Activated naive CD8-positive, alpha-beta T cell treated with anti-CD3 and anti-CD28 coated beads, Interleukin-2, amount 50 U/mL, for 24 hours (primary cell): ENCODE results near the gene ATP5F1C.

Experiments
- ATAC-seq: fragments of 150-1000 bp; cut with Tn5 transposase; one replicate; pipeline ENCODE4 v1.10.0; 2021
- DNase-seq: peaks from one replicate; pipeline ENCODE4 v3.0.0; 2021
- H3K27ac Mint-ChIP-seq: one replicate; pipeline ENCODE4 v1.8.0; 2021; ENCODE audit warnings: mild to moderate bottlenecking, mixed read lengths
- H3K27me3 Mint-ChIP-seq: one replicate; pipeline ENCODE4 v1.8.0; 2021; ENCODE audit warnings: mixed read lengths
- H3K36me3 Mint-ChIP-seq: one replicate; pipeline ENCODE4 v1.8.0; 2021; ENCODE audit warnings: low read depth, mixed read lengths
- H3K4me1 Mint-ChIP-seq: one replicate; pipeline ENCODE4 v1.8.0; 2021; ENCODE audit warnings: mixed read lengths
- H3K4me3 Mint-ChIP-seq: one replicate; pipeline ENCODE4 v1.8.0; 2021; ENCODE audit warnings: mild to moderate bottlenecking, moderate library complexity, mixed read lengths
- H3K9me3 Mint-ChIP-seq: one replicate; pipeline ENCODE4 v1.8.0; 2021; ENCODE audit warnings: mixed read lengths

The ATP5F1C gene

DNA sequence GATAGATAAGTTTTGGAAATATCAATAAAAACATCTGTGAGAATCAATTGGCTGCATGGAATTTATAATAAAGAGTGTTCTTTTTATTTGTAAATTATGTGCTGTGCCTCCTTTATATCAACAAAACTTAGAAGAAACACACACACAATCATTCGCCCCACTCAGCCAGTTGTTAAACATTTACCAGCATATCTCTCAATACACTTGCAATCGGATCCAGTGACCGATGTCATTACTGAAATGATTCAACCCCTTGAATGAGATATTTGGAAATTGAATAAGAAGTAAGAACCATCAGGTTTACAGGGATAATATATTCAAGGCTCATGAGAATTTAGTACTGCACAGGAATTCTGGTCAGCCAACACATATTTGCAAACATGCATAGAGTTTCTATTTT lies 65.9 kb downstream of the ATP5F1C start:
- DNase-seq = no peak
- Mint-ChIP-seq H3K4me1 (peaks cover 10% of the 10 kb centered on the region), H3K4me3 (no peak overlapping the region), H3K27ac (no peak overlapping the region), H3K27me3 (no peaks in the 10 kb centered on the region), H3K36me3 (peaks cover 19% of the 10 kb centered on the region), H3K9me3 (peaks cover 7% of the 10 kb centered on the region)
- no peak for ATAC-seq

DNA sequence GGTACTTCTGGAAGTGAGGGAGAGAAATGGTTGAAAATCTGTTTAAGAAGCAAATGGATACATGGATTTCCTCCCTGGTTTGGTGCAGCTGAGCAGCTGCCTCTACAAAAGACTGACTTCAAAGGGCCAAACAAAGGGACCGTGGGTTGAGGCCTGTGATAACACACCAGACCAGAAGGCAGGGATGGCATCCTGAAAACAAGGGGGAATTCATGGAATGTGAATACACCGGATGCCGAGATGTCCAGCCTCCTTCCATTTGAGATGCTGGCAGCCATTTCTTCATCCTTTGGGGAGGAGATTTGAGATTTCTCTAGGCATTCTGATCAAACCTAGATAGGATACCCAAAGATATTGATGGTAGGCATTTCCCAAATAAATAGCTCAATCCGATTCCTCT lies 67.2 kb downstream of the ATP5F1C start:
- Mint-ChIP-seq H3K4me3 (no peak overlapping the region), H3K36me3 (peaks cover 25% of the 10 kb centered on the region), H3K4me1 (peaks cover 8% of the 10 kb centered on the region), H3K9me3 (peaks cover 12% of the 10 kb centered on the region), H3K27me3 (no peaks in the 10 kb centered on the region), H3K27ac (no peak overlapping the region)
- ATAC-seq (no peak), DNase-seq (no peak)

DNA sequence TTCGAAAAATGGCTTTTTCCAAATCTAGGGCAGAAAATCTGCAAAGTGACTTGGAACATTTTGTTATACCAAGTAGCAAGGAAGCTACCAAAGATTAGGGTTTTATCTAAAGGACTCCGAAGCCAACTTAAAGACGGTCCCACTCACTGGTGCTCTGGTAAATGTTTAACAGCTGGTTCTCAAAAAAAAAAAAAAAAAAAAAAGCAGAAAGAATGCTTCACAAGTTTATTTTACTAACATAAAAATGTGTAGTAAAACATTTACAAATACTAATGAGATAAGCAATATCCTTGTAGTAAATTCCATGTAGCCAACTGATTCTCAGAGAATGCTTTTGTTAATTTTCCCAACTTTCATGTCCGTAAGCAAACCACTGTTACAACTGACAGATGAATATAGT lies 68.7 kb downstream of the ATP5F1C start:
- Mint-ChIP-seq H3K27me3 (no peaks in the 10 kb centered on the region), H3K4me3 (no peak overlapping the region), H3K4me1 (peaks cover 8% of the 10 kb centered on the region), H3K9me3 (peaks cover 16% of the 10 kb centered on the region), H3K27ac (no peak overlapping the region), H3K36me3 (peaks cover 33% of the 10 kb centered on the region)
- ATAC-seq (no peak), DNase-seq (no peak)

DNA sequence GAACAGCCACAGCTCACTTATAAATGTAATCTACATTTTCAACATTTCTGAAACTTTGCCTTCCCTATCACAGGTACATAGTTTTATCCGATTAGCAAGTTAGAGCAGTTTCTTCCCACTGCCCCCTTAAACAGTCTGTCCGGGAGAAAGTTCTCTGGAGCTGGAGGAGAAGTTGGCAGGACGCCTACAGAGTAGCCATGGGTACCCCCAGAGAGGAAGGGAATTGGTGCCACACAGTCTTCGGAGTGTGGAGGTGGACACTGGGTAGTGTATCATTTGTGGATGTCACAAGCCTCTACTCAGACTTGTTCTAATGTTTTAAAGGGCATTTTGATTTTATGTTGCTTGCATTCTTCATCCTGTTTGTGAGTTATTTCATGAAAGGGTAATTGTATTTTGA lies 69.3 kb downstream of the ATP5F1C start:
- Mint-ChIP-seq H3K36me3 (peaks cover 33% of the 10 kb centered on the region), H3K27ac (no peak overlapping the region), H3K9me3 (peaks cover 21% of the 10 kb centered on the region), H3K4me3 (no peak overlapping the region), H3K4me1 (peaks cover 7% of the 10 kb centered on the region), H3K27me3 (no peaks in the 10 kb centered on the region)
- DNase-seq = no peak
- ATAC-seq = no peak
